Gastrocnemius medialis (tissue), 4 donors: Measurements from ENCODE around the gene CDKN2B-AS1. TPM values are rescaled to one million over a fixed set of nuclear protein-coding genes. Genes with fewer than 3 reads are reported as not detected.

ENCODE experiments used
- ATAC-seq, 2 donors: fragments of 150-250 bp; one replicate each; pipeline ENCODE4 v1.9.1; 2016
- DNase-seq, 2 donors: peaks; one replicate each; pipeline ENCODE4 v3.0.0-alpha.2; 2019
- H3K27ac ChIP-seq, 4 donors: fragments of 200-600 bp; sonication (generic); 1 replicate in 1 of 4; 2 replicates in 3 of 4; pipeline ENCODE4 v1.5.1; 2016 to 2018; ENCODE audit warnings: mild to moderate bottlenecking in 2 of 4, moderate library complexity in 1 of 4
- H3K27me3 ChIP-seq, 3 donors: fragments of 200-600 bp; sonication (generic) in 2 of 3; 1 replicate in 1 of 3; 2 replicates in 2 of 3; pipeline versions ENCODE4 v1.5.1 to v1.6.0; 2016 to 2019; ENCODE audit warnings: mild to moderate bottlenecking in 1 of 3, moderate library complexity in 1 of 3
- H3K36me3 ChIP-seq, 2 donors: fragments of 200-600 bp; sonication (generic) in 1 of 2; one replicate each; pipeline ENCODE4 v1.5.1; 2017 to 2018
- H3K4me1 ChIP-seq, 2 donors: fragments of 200-600 bp; sonication (generic) in 1 of 2; one replicate each; pipeline ENCODE4 v1.5.1; 2016 to 2017; ENCODE audit warnings: mild to moderate bottlenecking in 2 of 2
- H3K4me3 ChIP-seq, 4 donors: fragments of 200-600 bp; sonication (generic) in 3 of 4; 1 replicate in 1 of 4; 2 replicates in 3 of 4; pipeline ENCODE4 v1.5.1; 2016 to 2019; ENCODE audit warnings: mild to moderate bottlenecking in 2 of 4
- H3K9me3 ChIP-seq, 3 donors: fragments of 200-600 bp; sonication (generic) in 2 of 3; 1 replicate in 1 of 3; 2 replicates in 2 of 3; pipeline ENCODE4 v1.5.1; 2016 to 2019
- POLR2A ChIP-seq, 2 donors: fragments of 450-650 bp; IDR thresholded peaks; one replicate each; pipeline ENCODE4 v1.6.1; 2017; ENCODE audit warnings: antibody characterized with exemption in 2 of 2, mild to moderate bottlenecking in 2 of 2, moderate library complexity in 2 of 2
- in situ Hi-C, 4 donors: fragments of 200-750 bp; cut with MboI; loops; one replicate each; pipeline versions ENCODE4 v1.15.0 to v1.8.0; 2017; ENCODE audit warnings: low sequenced_read_pairs in 4 of 4
- intact Hi-C: fragments of 100-400 bp; cut with DNase I; formaldehyde crosslinking; loops from one replicate; pipeline ENCODE4 v1.15.1; 2023; ENCODE audit warnings: low total_unique reads
- total RNA-seq, 4 donors: library from RNA; depleted of rRNA; stranded (reverse); fragments of >200 nt; gene quantifications; one replicate each; pipeline versions ENCODE4 v1.1.0 to v1.2.3, GENCODE V29; 2016
- TF ChIP-seq, protein P1 (sequence below), 5 experiments: fragments of 450-650 bp in 3 of 5; fragments of 200-600 bp in 2 of 5; sonication (generic) in 2 of 5; IDR thresholded peaks in 4 of 5; conservative IDR thresholded peaks in 1 of 5; 1 replicate in 4 of 5; 2 replicates in 1 of 5; pipeline ENCODE4 v1.5.1; 2016 to 2019; ENCODE audit warnings: antibody characterized with exemption in 5 of 5, mild to moderate bottlenecking in 3 of 5, moderate library complexity in 3 of 5

CDKN2B-AS1 gene
- total RNA-seq, 4 donors from 2014 or later = 0.46 TPM; not detected in 3

DNA sequence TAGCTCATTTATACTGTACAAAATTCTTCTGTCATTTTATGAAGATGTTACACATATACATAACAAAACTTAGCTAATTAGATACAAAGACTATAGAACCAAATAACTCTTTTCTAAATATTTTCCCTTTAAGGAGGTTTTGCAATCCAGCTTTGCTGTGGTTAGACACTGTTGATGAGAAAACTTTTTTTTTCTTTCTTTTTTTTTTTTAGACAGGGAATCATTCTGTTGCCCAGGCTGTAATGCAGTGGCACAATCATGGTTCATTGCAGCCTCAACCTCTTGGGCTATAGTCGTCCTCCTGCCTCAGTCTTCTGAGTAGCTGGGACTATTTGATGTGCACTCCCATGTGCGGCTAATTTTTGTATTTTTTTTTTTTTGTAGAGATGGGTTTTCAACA lies 53.0 kb downstream of the CDKN2B-AS1 start:
- TF ChIP-seq, protein P1, sequence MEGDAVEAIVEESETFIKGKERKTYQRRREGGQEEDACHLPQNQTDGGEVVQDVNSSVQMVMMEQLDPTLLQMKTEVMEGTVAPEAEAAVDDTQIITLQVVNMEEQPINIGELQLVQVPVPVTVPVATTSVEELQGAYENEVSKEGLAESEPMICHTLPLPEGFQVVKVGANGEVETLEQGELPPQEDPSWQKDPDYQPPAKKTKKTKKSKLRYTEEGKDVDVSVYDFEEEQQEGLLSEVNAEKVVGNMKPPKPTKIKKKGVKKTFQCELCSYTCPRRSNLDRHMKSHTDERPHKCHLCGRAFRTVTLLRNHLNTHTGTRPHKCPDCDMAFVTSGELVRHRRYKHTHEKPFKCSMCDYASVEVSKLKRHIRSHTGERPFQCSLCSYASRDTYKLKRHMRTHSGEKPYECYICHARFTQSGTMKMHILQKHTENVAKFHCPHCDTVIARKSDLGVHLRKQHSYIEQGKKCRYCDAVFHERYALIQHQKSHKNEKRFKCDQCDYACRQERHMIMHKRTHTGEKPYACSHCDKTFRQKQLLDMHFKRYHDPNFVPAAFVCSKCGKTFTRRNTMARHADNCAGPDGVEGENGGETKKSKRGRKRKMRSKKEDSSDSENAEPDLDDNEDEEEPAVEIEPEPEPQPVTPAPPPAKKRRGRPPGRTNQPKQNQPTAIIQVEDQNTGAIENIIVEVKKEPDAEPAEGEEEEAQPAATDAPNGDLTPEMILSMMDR (IDR thresholded peaks at IDR 0.05 in 4 of 5, conservative IDR thresholded peaks at IDR 0.05 in 1 of 5) = no peak
- intact Hi-C loops = no loop called here
- Histone ChIP-seq H3K27ac (no peak overlapping the region), H3K36me3 (no peaks in the 10 kb centered on the region), H3K4me3 (no peak overlapping the region), H3K9me3 (no peaks in the 10 kb centered on the region), H3K27me3 (no peaks in the 10 kb centered on the region), H3K4me1 (peaks cover 3 to 13% of the 10 kb centered on the region in 2 donors)
- in situ Hi-C loops = no loop called here
- ATAC-seq = no peak
- DNase-seq = no peak

DNA sequence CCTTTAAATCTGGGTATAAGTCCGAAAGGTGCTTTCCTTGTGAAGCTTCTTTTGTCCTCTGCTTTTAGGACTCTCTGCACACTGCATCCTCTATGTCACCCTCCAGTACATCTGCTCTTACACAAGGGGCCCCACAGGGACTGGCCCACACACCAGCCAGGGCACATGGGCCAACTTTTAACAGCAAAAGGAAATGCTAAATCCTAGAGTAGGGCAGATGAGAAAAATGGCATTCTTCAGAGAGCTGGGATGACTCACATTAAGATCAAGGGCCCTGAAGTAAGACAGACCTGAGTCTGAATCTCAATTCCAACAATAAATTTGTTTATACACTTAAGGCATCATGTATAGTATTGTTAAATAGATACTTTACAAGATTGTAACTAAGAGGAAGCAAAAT lies 54.8 kb downstream of the CDKN2B-AS1 start:
- Histone ChIP-seq H3K4me1 (peaks cover 5 to 13% of the 10 kb centered on the region in 2 donors), H3K36me3 (no peaks in the 10 kb centered on the region), H3K27ac (no peak overlapping the region), H3K4me3 (no peak overlapping the region), H3K9me3 (no peaks in the 10 kb centered on the region), H3K27me3 (no peaks in the 10 kb centered on the region)
- in situ Hi-C loops = no loop called here
- no peak for ATAC-seq
- no peak for TF ChIP-seq POLR2A (IDR thresholded peaks at IDR 0.05)
- TF ChIP-seq, protein P1 (IDR thresholded peaks at IDR 0.05 in 4 of 5, conservative IDR thresholded peaks at IDR 0.05 in 1 of 5) = no peak
- intact Hi-C loops = no loop called here
- peak in 1 of 2 donors; percentile 56 for DNase-seq

DNA sequence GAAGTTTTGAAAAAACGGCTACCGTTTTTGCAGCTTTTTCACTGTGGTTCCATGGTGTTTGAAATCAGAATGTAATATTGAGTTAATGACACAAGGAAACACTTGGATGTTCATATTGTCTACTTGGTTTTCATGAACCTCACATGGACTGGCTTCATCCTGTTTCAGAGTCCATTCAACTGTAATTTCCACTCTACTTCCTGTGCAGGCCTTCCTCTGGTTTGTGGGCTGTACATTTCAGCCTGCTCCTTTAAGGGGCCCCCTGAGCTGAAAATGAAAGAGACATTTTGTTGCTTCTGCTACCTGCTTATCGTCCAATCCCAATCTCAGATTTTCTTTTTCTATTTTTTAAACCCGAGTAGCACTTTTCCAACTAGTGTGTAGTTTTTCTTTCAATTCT lies 56.3 kb downstream of the CDKN2B-AS1 start:
- Histone ChIP-seq H3K27me3 (no peaks in the 10 kb centered on the region), H3K27ac (no peak overlapping the region), H3K9me3 (no peaks in the 10 kb centered on the region), H3K36me3 (no peaks in the 10 kb centered on the region), H3K4me1 (peaks cover 5 to 13% of the 10 kb centered on the region in 2 donors), H3K4me3 (no peak overlapping the region)
- in situ Hi-C loops (no loop called here), intact Hi-C loops (no loop called here)
- DNase-seq = no peak
- TF ChIP-seq, protein P1 (IDR thresholded peaks at IDR 0.05 in 4 of 5, conservative IDR thresholded peaks at IDR 0.05 in 1 of 5) = no peak
- no peak for TF ChIP-seq POLR2A (IDR thresholded peaks at IDR 0.05)
- no peak for ATAC-seq

DNA sequence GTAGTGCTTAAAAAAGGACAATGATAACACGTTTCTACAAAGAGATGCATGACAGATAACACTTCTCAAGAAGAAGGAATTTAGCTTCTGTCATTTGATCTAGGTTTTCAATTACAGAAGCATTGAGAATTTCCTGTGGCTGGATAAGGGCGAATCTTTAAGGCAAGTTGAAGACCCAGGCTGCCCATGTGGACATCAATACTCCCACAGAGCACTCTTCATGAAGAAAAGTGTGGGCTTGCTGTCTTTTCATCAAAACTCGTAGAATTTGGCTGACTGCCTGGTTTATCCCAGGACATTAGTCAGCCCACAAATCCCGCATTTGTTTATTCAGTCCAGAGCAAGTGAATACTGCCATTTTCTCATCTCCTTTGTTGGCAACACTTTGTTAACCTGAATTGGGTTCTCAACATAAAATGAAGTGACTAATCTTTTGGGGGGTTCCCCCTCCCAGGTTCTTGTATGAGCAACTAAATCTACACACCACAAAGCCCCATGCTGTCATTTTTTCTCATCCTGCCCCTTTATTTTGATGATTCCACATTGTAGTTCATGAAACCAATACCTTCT lies 57.9 kb downstream of the CDKN2B-AS1 start:
- no peak for ATAC-seq
- in situ Hi-C loops = no loop called here

More for the DNA sequence above, 57.9 kb downstream of the CDKN2B-AS1 start:
- H3K9me3 ChIP-seq = no peaks in the 10 kb centered on the region
- H3K36me3 ChIP-seq = no peaks in the 10 kb centered on the region
- H3K27ac ChIP-seq = no peak overlapping the region
- no peaks in the 10 kb centered on the region for H3K27me3 ChIP-seq
- peaks cover 5 to 13% of the 10 kb centered on the region in 2 donors for H3K4me1 ChIP-seq
- no peak for TF ChIP-seq POLR2A (IDR thresholded peaks at IDR 0.05)
- TF ChIP-seq, protein P1 (IDR thresholded peaks at IDR 0.05 in 4 of 5, conservative IDR thresholded peaks at IDR 0.05 in 1 of 5) = no peak
- no peak overlapping the region for H3K4me3 ChIP-seq
- no peak for DNase-seq
- intact Hi-C loops = no loop called here
